Measurements from ENCODE around the gene IGF2R. TPM values are rescaled to one million over a fixed set of nuclear protein-coding genes. Genes with fewer than 3 reads are reported as not detected.

The IGF2R gene
- total and polyA plus RNA-seq, 2 donors (not counting 1 experiment from before 2014, with no cell fraction given): 9.5 to 53.3 TPM

GRCh38 chr6:160084198-160084776 lies 115.4 kb downstream of the IGF2R start:
- DNase-seq (no peak), ATAC-seq (ENCODE audit: low read depth) (no peak)
- Mint-ChIP-seq H3K9me3 (ENCODE audit: insufficient read depth) (no peaks in the 10 kb centered on the region), H3K27me3 (no peaks in the 10 kb centered on the region), H3K4me1 (no peaks in the 10 kb centered on the region), H3K4me3 (no peak overlapping the region), H3K27ac (no peak overlapping the region)
- H4K20me1 ChIP-seq (ENCODE audit: control insufficient read depth, insufficient read depth, low read length, poor library complexity, severe bottlenecking): no peaks in the 10 kb centered on the region
- no peaks in the 10 kb centered on the region for H3K79me2 ChIP-seq (ENCODE audit: control insufficient read depth, insufficient read depth, low read length)
- CTCF ChIA-PET: no interaction called here
- H3K27ac ChIP-seq (ENCODE audit: low read length in 2 of 2): no peak overlapping the region
- TF ChIP-seq EZH2 (IDR thresholded peaks at IDR 0.05; ENCODE audit: borderline replicate concordance, insufficient read depth, low read depth, low read length, poor library complexity, severe bottlenecking) (no peak), CTCF (IDR thresholded peaks at IDR 0.05) (no peak)
- no peaks in the 10 kb centered on the region for H3K4me1 ChIP-seq (ENCODE audit: control insufficient read depth in 2 of 2, insufficient read depth in 2 of 2, low read length in 2 of 2)
- no peaks in the 10 kb centered on the region for H3K27me3 ChIP-seq (replicated peaks in 1 of 4; ENCODE audit: control extremely low read depth in 1 of 4, control insufficient read depth in 3 of 4, insufficient read depth in 4 of 4, low read length in 3 of 4)
- no peak overlapping the region for H3K4me2 ChIP-seq (replicated peaks; ENCODE audit: low read depth, low read length, poor library complexity, severe bottlenecking)
- peaks cover 7 to 83% of the 10 kb centered on the region in 2 experiments for H3K36me3 ChIP-seq (replicated peaks in 1 of 2; ENCODE audit: control extremely low read depth in 1 of 2, control insufficient read depth in 1 of 2, extremely low read depth in 1 of 2, insufficient read depth in 2 of 2, low read length in 1 of 2)
- WGBS (ENCODE audit: insufficient coverage): 97% methylated on average over 18 of the region's 18 CpGs
- no peak overlapping the region for H3K9ac ChIP-seq (ENCODE audit: low read length)
- no peak overlapping the region for H2AFZ ChIP-seq (ENCODE audit: insufficient read depth, low read depth, low read length, poor library complexity, severe bottlenecking)
- POLR2A ChIA-PET: no interaction called here
- H3K4me3 ChIP-seq (ENCODE audit: control extremely low read depth in 1 of 5, extremely low read depth in 1 of 5, insufficient read depth in 1 of 5, low read depth in 2 of 5, low read length in 4 of 5): no peak overlapping the region
- no peaks in the 10 kb centered on the region for H3K9me3 ChIP-seq (ENCODE audit: control extremely low read depth in 1 of 3, control insufficient read depth in 2 of 3, insufficient read depth in 1 of 3, low read length in 2 of 3)
- intact Hi-C loops (cut with micrococcal nuclease): no loop called here

GRCh38 chr6:160085226-160085625 lies 116.3 kb downstream of the IGF2R start:
- Histone ChIP-seq H3K9ac (ENCODE audit: low read length) (no peak overlapping the region), H3K4me3 (ENCODE audit: control extremely low read depth in 1 of 5, extremely low read depth in 1 of 5, insufficient read depth in 1 of 5, low read depth in 2 of 5, low read length in 4 of 5) (no peak overlapping the region), H4K20me1 (ENCODE audit: control insufficient read depth, insufficient read depth, low read length, poor library complexity, severe bottlenecking) (no peaks in the 10 kb centered on the region), H3K79me2 (ENCODE audit: control insufficient read depth, insufficient read depth, low read length) (no peaks in the 10 kb centered on the region), H3K4me2 (replicated peaks; ENCODE audit: low read depth, low read length, poor library complexity, severe bottlenecking) (no peak overlapping the region), H3K9me3 (ENCODE audit: control extremely low read depth in 1 of 3, control insufficient read depth in 2 of 3, insufficient read depth in 1 of 3, low read length in 2 of 3) (no peaks in the 10 kb centered on the region), H3K27ac (ENCODE audit: low read length in 2 of 2) (no peak overlapping the region), H3K4me1 (ENCODE audit: control insufficient read depth in 2 of 2, insufficient read depth in 2 of 2, low read length in 2 of 2) (no peaks in the 10 kb centered on the region), H3K36me3 (replicated peaks in 1 of 2; ENCODE audit: control extremely low read depth in 1 of 2, control insufficient read depth in 1 of 2, extremely low read depth in 1 of 2, insufficient read depth in 2 of 2, low read length in 1 of 2) (peaks cover 8 to 83% of the 10 kb centered on the region in 2 experiments), H2AFZ (ENCODE audit: insufficient read depth, low read depth, low read length, poor library complexity, severe bottlenecking) (no peak overlapping the region), H3K27me3 (replicated peaks in 1 of 4; ENCODE audit: control extremely low read depth in 1 of 4, control insufficient read depth in 3 of 4, insufficient read depth in 4 of 4, low read length in 3 of 4) (no peaks in the 10 kb centered on the region)
- no peak for ATAC-seq (ENCODE audit: low read depth)
- no peak for DNase-seq
- intact Hi-C loops (cut with micrococcal nuclease): no loop called here
- H3K4me3 Mint-ChIP-seq: no peak overlapping the region
- H3K27me3 Mint-ChIP-seq: no peaks in the 10 kb centered on the region
- POLR2A ChIA-PET: no interaction called here
- H3K27ac Mint-ChIP-seq: no peak overlapping the region
- WGBS (ENCODE audit: insufficient coverage): 84% methylated on average over 5 of the region's 5 CpGs
- H3K9me3 Mint-ChIP-seq (ENCODE audit: insufficient read depth): no peaks in the 10 kb centered on the region
- no peaks in the 10 kb centered on the region for H3K4me1 Mint-ChIP-seq
- TF ChIP-seq CTCF (IDR thresholded peaks at IDR 0.05): no peak
- TF ChIP-seq EZH2 (IDR thresholded peaks at IDR 0.05; ENCODE audit: borderline replicate concordance, insufficient read depth, low read depth, low read length, poor library complexity, severe bottlenecking): no peak
- CTCF ChIA-PET: no interaction called here
